H1 (cell line): ENCODE data around the gene SH3BP5. TPM values are rescaled to one million over a fixed set of nuclear protein-coding genes. Genes with fewer than 3 reads are reported as not detected.

Experiments
- CTCF ChIA-PET: fragments of 300-600 bp; sonication (Branson Sonifier 250); formaldehyde crosslinking; loops from one replicate; lab custom pipeline; 2021; ENCODE audit not compliant: partially characterized antibody; lab: Charles Lee
- POLR2A ChIA-PET: fragments of 300-600 bp; sonication (Branson Sonifier 250); formaldehyde crosslinking; loops from one replicate; lab custom pipeline; 2021; ENCODE audit warnings: inconsistent platforms; ENCODE audit not compliant: partially characterized antibody; lab: Charles Lee
- DNase-seq, 2 experiments: peaks; one replicate each; pipeline versions ENCODE4 v3.0.0 to v3.0.0-alpha.2; 2010 to 2022; ENCODE audit warnings: low spot score in 2 of 2, low read depth in 1 of 2, mixed read lengths in 1 of 2
- FAIRE-seq: peaks from 2 replicates; lab custom pipeline; 2011; peaks lifted over from hg19 to GRCh38; lab: Jason Lieb, UNC
- H2AFZ ChIP-seq: 2 replicates; pipeline ENCODE4 v1.8.1; 2012; ENCODE audit warnings: low read length, inconsistent platforms
- H2AK5ac ChIP-seq: 2 replicates; pipeline ENCODE4 v1.6.1; 2013; ENCODE audit warnings: low read depth, low read length
- H2BK120ac ChIP-seq: replicated peaks from 2 replicates; pipeline ENCODE3; 2013; ENCODE audit warnings: low read depth, low read length, inconsistent platforms
- H2BK12ac ChIP-seq: 2 replicates; pipeline ENCODE4 v1.6.1; 2013; ENCODE audit warnings: low read depth, low read length
- H2BK15ac ChIP-seq: 2 replicates; pipeline ENCODE4 v1.6.1; 2013; ENCODE audit warnings: low read length
- H2BK20ac ChIP-seq: 2 replicates; pipeline ENCODE4 v1.6.1; 2013; ENCODE audit warnings: low read length
- H2BK5ac ChIP-seq: 2 replicates; pipeline ENCODE4 v1.6.1; 2013; ENCODE audit warnings: low read depth, low read length
- H3K14ac ChIP-seq: 2 replicates; pipeline ENCODE4 v1.6.1; 2013; ENCODE audit warnings: inconsistent platforms; ENCODE audit not compliant: insufficient read length
- H3K18ac ChIP-seq: 2 replicates; pipeline ENCODE4 v1.6.1; 2013; ENCODE audit warnings: low read length; ENCODE audit errors: extremely low read depth
- H3K23ac ChIP-seq: 2 replicates; pipeline ENCODE4 v1.6.1; 2013; ENCODE audit warnings: inconsistent platforms; ENCODE audit not compliant: insufficient read length
- H3K23me2 ChIP-seq: 2 replicates; pipeline ENCODE4 v1.6.1; 2013; ENCODE audit warnings: low read depth, low read length
- H3K27ac ChIP-seq: 2 replicates; pipeline ENCODE4 v1.6.1; 2011; ENCODE audit warnings: low read depth, low read length, inconsistent platforms
- H3K27me3 ChIP-seq, 4 experiments: replicated peaks in 1 of 4; 1 replicate in 1 of 4; 2 replicates in 3 of 4; pipeline versions ENCODE4 v1.6.1 to v1.8.1; 2011 to 2013; ENCODE audit warnings: low read length in 3 of 4, mild to moderate bottlenecking in 3 of 4, inconsistent platforms in 2 of 4, mixed read lengths in 2 of 4, moderate library complexity in 1 of 4; ENCODE audit not compliant: control insufficient read depth in 3 of 4, insufficient read depth in 3 of 4; ENCODE audit errors: extremely low read depth in 1 of 4
- H3K36me3 ChIP-seq, 4 experiments: 2 replicates each; pipeline versions ENCODE4 v1.6.1 to v1.8.1; 2011 to 2013; ENCODE audit warnings: mild to moderate bottlenecking in 4 of 4, low read length in 3 of 4, moderate library complexity in 2 of 4, control low read depth in 1 of 4, inconsistent platforms in 1 of 4; ENCODE audit not compliant: insufficient read depth in 4 of 4, control insufficient read depth in 2 of 4
- H3K4ac ChIP-seq: replicated peaks from 2 replicates; pipeline ENCODE3; 2013; ENCODE audit warnings: low read length, low read depth, mixed read lengths, inconsistent platforms; ENCODE audit not compliant: insufficient read length
- H3K4me1 ChIP-seq, 4 experiments: replicated peaks in 1 of 4; 1 replicate in 1 of 4; 2 replicates in 3 of 4; pipeline versions ENCODE4 v1.6.1 to v1.8.1; 2011 to 2013; ENCODE audit warnings: low read length in 3 of 4, inconsistent platforms in 2 of 4, mixed read lengths in 1 of 4; ENCODE audit not compliant: insufficient read depth in 4 of 4, control insufficient read depth in 3 of 4
- H3K4me2 ChIP-seq, 2 experiments: 2 replicates each; pipeline versions ENCODE4 v1.6.1 to v1.8.1; 2011 to 2013; ENCODE audit warnings: low read depth in 2 of 2, low read length in 2 of 2, control low read depth in 1 of 2, inconsistent platforms in 1 of 2, mild to moderate bottlenecking in 1 of 2; ENCODE audit not compliant: insufficient read depth in 1 of 2
- H3K4me3 ChIP-seq, 4 experiments: fragments of 200-600, 300-600 bp in 1 of 4; sonication (generic), shearing (Covaris generic), sonication (Bioruptor Twin) in 1 of 4; 2 replicates each; pipeline versions ENCODE4 v1.5.1 to v1.8.1; 2011 to 2016; ENCODE audit warnings: low read length in 4 of 4, low read depth in 3 of 4, control low read depth in 2 of 4, inconsistent platforms in 2 of 4, mild to moderate bottlenecking in 2 of 4, mixed read lengths in 1 of 4, moderate library complexity in 1 of 4; ENCODE audit not compliant: insufficient read depth in 2 of 4; ENCODE audit errors: extremely low read depth in 1 of 4
- H3K56ac ChIP-seq: replicated peaks from 2 replicates; pipeline ENCODE3; 2013; ENCODE audit warnings: low read depth, mild to moderate bottlenecking, mixed read lengths, low read length, inconsistent platforms; ENCODE audit not compliant: insufficient read length
- H3K79me1 ChIP-seq: 2 replicates; pipeline ENCODE4 v1.6.1; 2013; ENCODE audit warnings: low read depth, low read length, control low read depth
- H3K79me2 ChIP-seq, 2 experiments: 2 replicates each; pipeline versions ENCODE4 v1.6.1 to v1.8.1; 2012 to 2013; ENCODE audit warnings: low read length in 2 of 2, mild to moderate bottlenecking in 2 of 2, inconsistent platforms in 1 of 2; ENCODE audit not compliant: insufficient read depth in 2 of 2, control insufficient read depth in 1 of 2
- H3K9ac ChIP-seq, 4 experiments: replicated peaks in 1 of 4; 1 replicate in 1 of 4; 2 replicates in 3 of 4; pipeline versions ENCODE4 v1.6.1 to v1.8.1; 2011 to 2013; ENCODE audit warnings: low read depth in 3 of 4, low read length in 3 of 4, control low read depth in 2 of 4, mild to moderate bottlenecking in 2 of 4, moderate library complexity in 2 of 4, inconsistent platforms in 1 of 4; ENCODE audit errors: extremely low read depth in 1 of 4
- H3K9me3 ChIP-seq, 2 experiments: 2 replicates each; pipeline versions ENCODE4 v1.6.1 to v1.8.1; 2012 to 2013; ENCODE audit warnings: mild to moderate bottlenecking in 2 of 2, moderate library complexity in 2 of 2, control low read depth in 1 of 2, inconsistent platforms in 1 of 2, low read depth in 1 of 2, low read length in 1 of 2, mixed read lengths in 1 of 2; ENCODE audit not compliant: insufficient read depth in 2 of 2
- H4K20me1 ChIP-seq, 2 experiments: replicated peaks in 1 of 2; 2 replicates each; pipeline versions ENCODE3 to v1.8.1; 2011 to 2013; ENCODE audit warnings: inconsistent platforms in 2 of 2, low read length in 2 of 2, mild to moderate bottlenecking in 1 of 2; ENCODE audit not compliant: insufficient read depth in 2 of 2, control insufficient read depth in 1 of 2
- H4K5ac ChIP-seq: 2 replicates; pipeline ENCODE4 v1.6.1; 2013; ENCODE audit warnings: low read length, low read depth, mixed read lengths, inconsistent platforms; ENCODE audit not compliant: insufficient read length
- H4K8ac ChIP-seq: 2 replicates; pipeline ENCODE4 v1.8.0; 2013; ENCODE audit warnings: mild to moderate bottlenecking, moderate library complexity, low read length, inconsistent platforms; ENCODE audit not compliant: insufficient read depth; ENCODE audit errors: extremely low read depth
- H4K91ac ChIP-seq: replicated peaks from 2 replicates; pipeline ENCODE3; 2013; ENCODE audit warnings: low read length, mixed read lengths, inconsistent platforms; ENCODE audit not compliant: insufficient read length
- RAD21 ChIP-seq, 2 experiments: IDR thresholded peaks in 1 of 2; conservative IDR thresholded peaks in 1 of 2; 2 replicates each; pipeline ENCODE4 v1.6.1; 2011; ENCODE audit warnings: low read depth in 2 of 2, low read length in 2 of 2, improper control_type of control experiment in 1 of 2, inconsistent platforms in 1 of 2, mild to moderate bottlenecking in 1 of 2, moderate library complexity in 1 of 2
- TEAD4 ChIP-seq: IDR thresholded peaks from 2 replicates; pipeline ENCODE4 v1.6.1; 2012; ENCODE audit warnings: low read depth, low read length, inconsistent platforms, mixed read lengths
- WGBS, 2 experiments: shearing (Covaris generic) in 1 of 2; methylation state at CpG; one replicate each; pipeline versions ENCODE4 v1.1.6 to v1.1.7; 2013 to 2015; ENCODE audit warnings: low lambda C conversion rate in 2 of 2, mixed read lengths in 2 of 2, inconsistent platforms in 1 of 2, low coverage in 1 of 2, missing lambda C conversion rate in 1 of 2; ENCODE audit not compliant: insufficient replicate concordance in 2 of 2, insufficient coverage in 1 of 2, insufficient read length in 1 of 2; ENCODE audit errors: extremely low coverage in 1 of 2, missing lambda C conversion rate in 1 of 2; 5-methylcytosine and 5-hydroxymethylcytosine counted together
- polyA plus RNA-seq, 7 experiments: library from polyadenylated mRNA; depleted of rRNA in 3 of 7; stranded (reverse) in 5 of 7; unstranded in 2 of 7; fragments of >200 nt in 5 of 7; fragments of 200-250 nt in 2 of 7; gene quantifications; 1 replicate in 5 of 7; 2 replicates in 1 of 7; 4 replicates in 1 of 7; pipeline versions ENCODE4 v1.2.1 to v1.2.3, GENCODE V29; 2011 to 2013; ENCODE audit warnings: missing spikeins in 2 of 7, mixed read lengths in 2 of 7
- total RNA-seq: library from RNA; stranded (reverse); fragmentation: NEBNext Ultra II Directional; extraction: Animal tissue kit (Norgen Biotek cat#: 25700); gene quantifications from 2 replicates; pipeline ENCODE4 v1.2.1, GENCODE V29; 2021
- TF ChIP-seq, protein P1 (sequence below), 3 experiments: IDR thresholded peaks; 1 replicate in 2 of 3; 2 replicates in 1 of 3; pipeline versions ENCODE4 v1.5.1 to v1.6.1; 2011; ENCODE audit warnings: low read length in 3 of 3, mild to moderate bottlenecking in 3 of 3, inconsistent platforms in 2 of 3, low read depth in 1 of 3, moderate library complexity in 1 of 3; ENCODE audit not compliant: insufficient read depth in 1 of 3; ENCODE audit errors: control extremely low read depth in 1 of 3
- TF ChIP-seq, protein P2 (sequence below): IDR thresholded peaks from 2 replicates; pipeline ENCODE4 v1.6.1; 2011; ENCODE audit warnings: low read length, improper control_type of control experiment

The SH3BP5 gene
- total and polyA plus RNA-seq, 2 of the 8 experiments (the other 6 are each of a cell fraction or from before 2014, with no cell fraction given): 7.1 to 9.7 TPM

DNA sequence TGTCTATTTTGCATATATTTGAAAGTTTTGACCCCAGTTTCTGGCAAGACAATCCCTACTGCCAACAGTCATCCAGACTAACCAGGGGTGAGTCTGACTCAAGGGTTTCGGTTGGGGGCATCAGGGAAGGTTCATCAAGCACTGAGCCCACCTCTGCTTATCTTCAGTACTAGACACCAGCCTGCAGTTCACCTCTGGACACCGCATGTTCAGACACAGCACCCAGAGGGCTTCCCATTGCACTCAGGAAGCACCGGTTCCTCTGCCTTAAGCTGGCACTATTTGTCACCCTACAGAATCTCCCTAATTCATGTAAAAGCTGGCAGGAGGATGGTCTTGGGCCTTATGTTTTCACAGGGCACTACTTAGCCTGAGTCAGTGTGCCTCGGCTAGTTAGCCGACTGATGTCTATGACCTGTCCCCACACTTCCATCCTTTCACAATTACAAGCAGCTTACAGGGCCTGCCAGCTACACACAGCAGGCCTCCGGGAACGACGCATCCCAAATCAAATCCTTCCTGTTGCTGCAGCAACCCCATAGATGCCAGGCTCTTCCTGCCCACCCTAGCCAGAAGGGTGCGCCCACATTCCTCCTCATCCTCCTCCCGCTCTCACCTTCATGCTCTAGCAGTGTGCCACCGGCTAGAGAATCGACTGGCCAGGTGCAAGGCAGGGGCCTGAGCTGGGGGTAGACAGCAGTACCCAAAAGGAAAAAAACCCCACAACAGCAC, 52.5 kb downstream of the SH3BP5 start:
- no peak overlapping the region for H3K9ac ChIP-seq
- FAIRE-seq: no peak
- no peak overlapping the region for H4K8ac ChIP-seq
- no peak overlapping the region for H3K23ac ChIP-seq
- H3K27ac ChIP-seq: no peak overlapping the region
- H2BK120ac ChIP-seq: peak overlapping the region; percentile 21
- ChIA-PET CTCF (interaction anchor here (0.8 to 13.8 kb wide), 18 partner anchors 9 to 192 kb away, joined by 3 to 180 read pairs (median 4); partner anchors contain the start of gene SH3BP5), POLR2A (interaction anchor here (1.9 kb wide), 1 partner anchor 10 kb away, joined by 4 read pairs; no protein-coding TSS in a partner anchor)
- peak overlapping the region; percentile 12 for H3K56ac ChIP-seq
- DNase-seq: no peak
- H4K5ac ChIP-seq: no peak overlapping the region
- H2AFZ ChIP-seq: no peak overlapping the region
- no peak overlapping the region for H2BK12ac ChIP-seq
- H4K91ac ChIP-seq: no peak overlapping the region
- H3K36me3 ChIP-seq: no peaks in the 10 kb centered on the region
- no peak overlapping the region for H2AK5ac ChIP-seq
- no peak overlapping the region for H3K4ac ChIP-seq
- no peak overlapping the region for H3K4me3 ChIP-seq
- H2BK20ac ChIP-seq: no peak overlapping the region
- H3K9me3 ChIP-seq: no peaks in the 10 kb centered on the region
- H2BK5ac ChIP-seq: no peak overlapping the region
- H3K18ac ChIP-seq: no peak overlapping the region
- no peak overlapping the region for H2BK15ac ChIP-seq
- WGBS, 2 experiments: 83% methylated on average over 12 of the region's 12 CpGs; no CpG with 5 or more reads in 1 of the 2 experiments
- H3K27me3 ChIP-seq: no peaks in the 10 kb centered on the region
- H4K20me1 ChIP-seq: peaks cover 2 to 8% of the 10 kb centered on the region in 2 experiments
- H3K14ac ChIP-seq: no peak overlapping the region
- no peak overlapping the region for H3K4me2 ChIP-seq
- peak; percentile 25; the same call in 1 of the 2 replicates for TF ChIP-seq TEAD4
- TF ChIP-seq RAD21 (IDR thresholded peaks at IDR 0.05 in 1 of 2, conservative IDR thresholded peaks at IDR 0.05 in 1 of 2; ENCODE audit: low read depth in 2 of 2, low read length in 2 of 2): peak; percentile 21 to 27; a peak in 3 of 4 replicates
- TF ChIP-seq, protein P1, sequence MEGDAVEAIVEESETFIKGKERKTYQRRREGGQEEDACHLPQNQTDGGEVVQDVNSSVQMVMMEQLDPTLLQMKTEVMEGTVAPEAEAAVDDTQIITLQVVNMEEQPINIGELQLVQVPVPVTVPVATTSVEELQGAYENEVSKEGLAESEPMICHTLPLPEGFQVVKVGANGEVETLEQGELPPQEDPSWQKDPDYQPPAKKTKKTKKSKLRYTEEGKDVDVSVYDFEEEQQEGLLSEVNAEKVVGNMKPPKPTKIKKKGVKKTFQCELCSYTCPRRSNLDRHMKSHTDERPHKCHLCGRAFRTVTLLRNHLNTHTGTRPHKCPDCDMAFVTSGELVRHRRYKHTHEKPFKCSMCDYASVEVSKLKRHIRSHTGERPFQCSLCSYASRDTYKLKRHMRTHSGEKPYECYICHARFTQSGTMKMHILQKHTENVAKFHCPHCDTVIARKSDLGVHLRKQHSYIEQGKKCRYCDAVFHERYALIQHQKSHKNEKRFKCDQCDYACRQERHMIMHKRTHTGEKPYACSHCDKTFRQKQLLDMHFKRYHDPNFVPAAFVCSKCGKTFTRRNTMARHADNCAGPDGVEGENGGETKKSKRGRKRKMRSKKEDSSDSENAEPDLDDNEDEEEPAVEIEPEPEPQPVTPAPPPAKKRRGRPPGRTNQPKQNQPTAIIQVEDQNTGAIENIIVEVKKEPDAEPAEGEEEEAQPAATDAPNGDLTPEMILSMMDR (IDR thresholded peaks at IDR 0.05; ENCODE audit: control extremely low read depth in 1 of 3, insufficient read depth in 1 of 3, low read depth in 1 of 3, low read length in 3 of 3): peak in 2 of 3 experiments; percentile 17 to 32; a peak in 2 of 4 replicates
- TF ChIP-seq, protein P2, sequence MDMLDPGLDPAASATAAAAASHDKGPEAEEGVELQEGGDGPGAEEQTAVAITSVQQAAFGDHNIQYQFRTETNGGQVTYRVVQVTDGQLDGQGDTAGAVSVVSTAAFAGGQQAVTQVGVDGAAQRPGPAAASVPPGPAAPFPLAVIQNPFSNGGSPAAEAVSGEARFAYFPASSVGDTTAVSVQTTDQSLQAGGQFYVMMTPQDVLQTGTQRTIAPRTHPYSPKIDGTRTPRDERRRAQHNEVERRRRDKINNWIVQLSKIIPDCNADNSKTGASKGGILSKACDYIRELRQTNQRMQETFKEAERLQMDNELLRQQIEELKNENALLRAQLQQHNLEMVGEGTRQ: no peak
- TF ChIP-seq, all 59 proteins: peak for 3
- Histone ChIP-seq H3K4me1 (peaks cover 0 to 12% (median 4%) of the 10 kb centered on the region in 4 experiments; a peak in 4 of 7 replicates), H3K79me1 (peaks cover 3% of the 10 kb centered on the region), H3K79me2 (no peaks in the 10 kb centered on the region), H3K23me2 (no peaks in the 10 kb centered on the region)
